K562 (cell line): ENCODE measurements around the gene TMEM237. TPM values are rescaled to one million over a fixed set of nuclear protein-coding genes. Genes with fewer than 3 reads are reported as not detected.

Experiments used
- BACH1 ChIP-seq: fragments of 200-800 bp; sonication (Bioruptor generic); IDR thresholded peaks from 2 replicates; pipeline ENCODE4 v1.6.1; 2016; ENCODE audit warnings: missing genetic modification characterization, missing compliant biosample characterization
- CSDE1 ChIP-seq, 2 experiments: fragments of 450-650 bp; IDR thresholded peaks; 2 replicates each; pipeline ENCODE4 v1.6.1; 2016; ENCODE audit warnings: mild to moderate bottlenecking in 1 of 2
- DMBX1 ChIP-seq: fragments of 250-450 bp; sonication (Bioruptor Pico); IDR thresholded peaks from 2 replicates; pipeline ENCODE4 v1.8.0; 2022; ENCODE audit warnings: inconsistent platforms, mild to moderate bottlenecking, moderate library complexity, borderline replicate concordance
- GTF2E2 ChIP-seq: fragments of 200-800 bp; sonication (Bioruptor generic); IDR thresholded peaks from 2 replicates; pipeline ENCODE4 v1.6.1; 2016; ENCODE audit warnings: missing genetic modification characterization, missing compliant biosample characterization
- JUNB ChIP-seq: fragments of 450-650 bp; formaldehyde crosslinking; conservative IDR thresholded peaks from 2 replicates; pipeline ENCODE4 v1.4.0; 2020; ENCODE audit warnings: mild to moderate bottlenecking
- MAFG ChIP-seq: fragments of 450-650 bp; conservative IDR thresholded peaks from 2 replicates; pipeline ENCODE4 v1.6.1; 2016; ENCODE audit warnings: missing genetic modification characterization, missing compliant biosample characterization
- MGA ChIP-seq: fragments of 450-650 bp; IDR thresholded peaks from 2 replicates; pipeline ENCODE4 v1.6.1; 2016; ENCODE audit warnings: mild to moderate bottlenecking, moderate library complexity
- MLX ChIP-seq, 2 experiments: fragments of 450-650 bp in 1 of 2; sonication (generic) in 1 of 2; formaldehyde crosslinking; conservative IDR thresholded peaks; 2 replicates each; pipeline versions ENCODE4 v1.4.0 to v1.8.1; 2020 to 2022; ENCODE audit warnings: mild to moderate bottlenecking in 1 of 2, missing genetic modification reagents in 1 of 2
- MNT ChIP-seq, 2 experiments: fragments of 450-650 bp; conservative IDR thresholded peaks; 2 replicates each; pipeline ENCODE4 v1.6.1; 2017; ENCODE audit warnings: mild to moderate bottlenecking in 2 of 2, moderate library complexity in 2 of 2
- POLR2B ChIP-seq: fragments of 450-650 bp; IDR thresholded peaks from 2 replicates; pipeline ENCODE4 v1.6.1; 2018; ENCODE audit warnings: low read depth; ENCODE audit not compliant: partially characterized antibody
- RBM17 ChIP-seq: fragments of 200-400 bp; formaldehyde crosslinking; IDR thresholded peaks from 2 replicates; pipeline ENCODE4 v1.6.1; 2017; ENCODE audit warnings: low read depth, mild to moderate bottlenecking, low read length, borderline replicate concordance
- RFX5 ChIP-seq: IDR thresholded peaks from 2 replicates; pipeline ENCODE4 v1.6.1; 2011; ENCODE audit warnings: low read depth, mild to moderate bottlenecking, improper control_type of control experiment, low read length
- SIN3A ChIP-seq, 2 experiments: fragments of 150-350 bp in 1 of 2; IDR thresholded peaks; 2 replicates each; pipeline ENCODE4 v1.6.1; 2011 to 2016; ENCODE audit warnings: borderline replicate concordance in 2 of 2, low read depth in 2 of 2, low read length in 2 of 2, mild to moderate bottlenecking in 2 of 2, moderate library complexity in 2 of 2; ENCODE audit not compliant: control insufficient read depth in 1 of 2
- ZKSCAN3 ChIP-seq: fragments of 250-450 bp; sonication (Bioruptor Pico); IDR thresholded peaks from 2 replicates; pipeline ENCODE4 v1.4.0; 2020
- polyA plus RNA-seq, 8 experiments: library from polyadenylated mRNA; depleted of rRNA in 4 of 8; stranded (reverse) in 5 of 8; unstranded in 3 of 8; fragments of >200 nt; fragmentation: Nextera tagmentation in 2 of 8; fragmentation: Illumina TruSeq in 1 of 8; extraction: Ambion mirVana in 2 of 8; extraction: Trizol in 1 of 8; gene quantifications; 2 replicates each; pipeline versions ENCODE4 v1.2.1 to v1.2.3, GENCODE V29; 2011 to 2014; ENCODE audit warnings: inconsistent platforms in 1 of 8, missing spikeins in 1 of 8
- total RNA-seq, 7 experiments: library from RNA; depleted of rRNA in 6 of 7; stranded (reverse); fragments of >200 nt in 6 of 7; fragmentation: Illumina TruSeq in 2 of 7; extraction: Trizol in 2 of 7; gene quantifications; 2 replicates each; pipeline versions ENCODE4 v1.2.1 to v1.2.3, GENCODE V29; 2011 to 2021; ENCODE audit warnings: low replicate concordance in 1 of 7

The TMEM237 gene
- total and polyA plus RNA-seq, 9 of the 15 experiments (the other 6 are each of a cell fraction or from before 2014, with no cell fraction given), result 6.2 to 25.6 (median 17.9) TPM

- TF ChIP-seq MGA, result peak; percentile 42; the same call in 1 of the 2 replicates
- TF ChIP-seq SIN3A (IDR thresholded peaks at IDR 0.05; ENCODE audit: borderline replicate concordance in 2 of 2, control insufficient read depth in 1 of 2, low read depth in 2 of 2, low read length in 2 of 2), result peak in 1 of 2 experiments; percentile 79; a peak in 1 of 4 replicates
- TF ChIP-seq JUNB (CRISPR knock-in tag), result no peak
- TF ChIP-seq CSDE1 (IDR thresholded peaks at IDR 0.05), result peak in 1 of 2 experiments; percentile 47; a peak in 1 of 4 replicates
- TF ChIP-seq RFX5, result no peak
- TF ChIP-seq MNT (conservative IDR thresholded peaks at IDR 0.05), result peak; percentile 70 to 82
- no peak for TF ChIP-seq MAFG (tag)
- no peak for TF ChIP-seq RBM17
- no peak for TF ChIP-seq MLX (CRISPR knock-in tag; conservative IDR thresholded peaks at IDR 0.05)
- TF ChIP-seq POLR2B, result peak; percentile 54
- TF ChIP-seq BACH1 (tag), result no peak
- no peak for TF ChIP-seq DMBX1 (CRISPR knock-in tag)
- TF ChIP-seq GTF2E2 (tag), result no peak
- no peak for TF ChIP-seq ZKSCAN3 (CRISPR knock-in tag)
Observed at GRCh38 chr2:201642579-201643215, 606 bp downstream of the TMEM237 start (continued).
